Stimulated activated naive B cell treated with anti-CD40 and anti-IgM and Interleukin-4, amounts not matched to agents 10 μg/mL and 1 μg/mL and 100 μg/mL, for 72 hours (primary cell): ENCODE data around the gene NUP93.
A peak's percentile ranks its signal among the peaks of the same experiment; 100 is the strongest.

Experiments used
- ATAC-seq, 2 donors: fragments of 150-1000 bp; cut with Tn5 transposase; replicated peaks; 2 replicates each; pipeline ENCODE4 v1.10.0; 2021; ENCODE audit warnings: moderate library complexity in 1 of 2
- DNase-seq: peaks from one replicate; pipeline ENCODE4 v3.0.0; 2021
- H3K27ac Mint-ChIP-seq: one replicate; pipeline ENCODE4 v1.8.0; 2022; ENCODE audit warnings: mild to moderate bottlenecking, mixed read lengths
- H3K27me3 Mint-ChIP-seq, 2 donors: one replicate each; pipeline ENCODE4 v1.8.0; 2022; ENCODE audit warnings: mixed read lengths in 2 of 2
- H3K36me3 Mint-ChIP-seq, 2 donors: one replicate each; pipeline ENCODE4 v1.8.0; 2022; ENCODE audit warnings: mixed read lengths in 2 of 2, mild to moderate bottlenecking in 1 of 2
- H3K4me1 Mint-ChIP-seq, 2 donors: one replicate each; pipeline ENCODE4 v1.8.0; 2022; ENCODE audit warnings: mixed read lengths in 2 of 2, mild to moderate bottlenecking in 1 of 2
- H3K4me3 Mint-ChIP-seq, 2 donors: one replicate each; pipeline ENCODE4 v1.8.0; 2022; ENCODE audit warnings: mild to moderate bottlenecking in 2 of 2, mixed read lengths in 2 of 2, moderate library complexity in 1 of 2
- H3K9me3 Mint-ChIP-seq, 2 donors: one replicate each; pipeline ENCODE4 v1.8.0; 2022; ENCODE audit warnings: mixed read lengths in 2 of 2, mild to moderate bottlenecking in 1 of 2

The NUP93 gene

GRCh38 chr16:56836410-56837230 is 106.7 kb downstream of the NUP93 start:
- Mint-ChIP-seq H3K4me3 (no peak overlapping the region), H3K27ac (no peak overlapping the region), H3K4me1 (no peaks in the 10 kb centered on the region), H3K36me3 (peaks cover 35 to 79% of the 10 kb centered on the region in 2 donors), H3K9me3 (no peaks in the 10 kb centered on the region), H3K27me3 (no peaks in the 10 kb centered on the region)
- ATAC-seq = no peak
- no peak for DNase-seq

- Mint-ChIP-seq H3K4me3 (no peak overlapping the region), H3K36me3 (peaks cover 36 to 76% of the 10 kb centered on the region in 2 donors)
These were observed 108.9 kb downstream of the NUP93 start for GRCh38 chr16:56838622-56839337.

GRCh38 chr16:56841233-56841632 is 111.3 kb downstream of the NUP93 start:
- no peak for DNase-seq
- Mint-ChIP-seq H3K36me3 (peaks cover 39 to 77% of the 10 kb centered on the region in 2 donors), H3K4me3 (no peak overlapping the region)

More at GRCh38 chr16:56838622-56839337, 108.9 kb downstream of the NUP93 start:
- H3K27ac Mint-ChIP-seq = no peak overlapping the region
- no peaks in the 10 kb centered on the region for H3K9me3 Mint-ChIP-seq
- ATAC-seq (no peak), DNase-seq (no peak)
- H3K4me1 Mint-ChIP-seq = no peaks in the 10 kb centered on the region
- H3K27me3 Mint-ChIP-seq = no peaks in the 10 kb centered on the region

GRCh38 chr16:56841659-56842058 is 111.7 kb downstream of the NUP93 start:
- H3K27ac Mint-ChIP-seq = no peak overlapping the region
- DNase-seq (no peak), ATAC-seq (no peak)
- H3K27me3 Mint-ChIP-seq = no peaks in the 10 kb centered on the region
- H3K9me3 Mint-ChIP-seq = no peaks in the 10 kb centered on the region
- peaks cover 0 to under 1% of the 10 kb centered on the region in 2 donors for H3K4me1 Mint-ChIP-seq
- no peak overlapping the region for H3K4me3 Mint-ChIP-seq
- H3K36me3 Mint-ChIP-seq = peaks cover 40 to 73% of the 10 kb centered on the region in 2 donors

More at GRCh38 chr16:56841233-56841632, 111.3 kb downstream of the NUP93 start:
- H3K9me3 Mint-ChIP-seq = no peaks in the 10 kb centered on the region
- no peaks in the 10 kb centered on the region for H3K4me1 Mint-ChIP-seq
- no peak for ATAC-seq
- H3K27me3 Mint-ChIP-seq = no peaks in the 10 kb centered on the region
- H3K27ac Mint-ChIP-seq = no peak overlapping the region

DNA sequence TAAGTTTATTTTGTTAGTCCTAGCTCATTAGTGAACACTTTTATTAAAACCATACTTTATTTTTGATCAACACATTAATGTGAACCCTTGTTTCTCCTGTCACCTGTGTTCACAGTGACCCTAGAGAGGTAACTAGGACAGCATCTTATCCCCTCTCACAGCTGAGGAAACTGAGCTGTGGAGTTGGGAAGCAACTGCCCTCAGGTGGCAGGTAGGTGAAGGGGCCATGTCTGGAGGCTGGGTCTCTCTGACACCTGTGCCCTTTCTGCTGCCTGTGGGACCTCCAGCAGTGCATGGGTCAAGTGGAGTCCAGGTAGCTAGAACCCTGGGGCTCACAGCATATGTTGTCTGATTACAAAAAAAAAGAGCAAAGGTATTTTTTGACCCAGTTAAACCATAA is 112.2 kb downstream of the NUP93 start:
- Mint-ChIP-seq H3K27me3 (no peaks in the 10 kb centered on the region), H3K4me3 (no peak overlapping the region), H3K36me3 (peaks cover 40 to 72% of the 10 kb centered on the region in 2 donors), H3K27ac (no peak overlapping the region), H3K4me1 (peaks cover 2 to 6% of the 10 kb centered on the region in 2 donors), H3K9me3 (no peaks in the 10 kb centered on the region)
- ATAC-seq (no peak), DNase-seq (no peak)

- H3K36me3 Mint-ChIP-seq = peaks cover 35 to 70% of the 10 kb centered on the region in 2 donors
- peaks cover 12 to 19% of the 10 kb centered on the region in 2 donors for H3K4me1 Mint-ChIP-seq
- H3K4me3 Mint-ChIP-seq = no peak overlapping the region
- no peaks in the 10 kb centered on the region for H3K9me3 Mint-ChIP-seq
- no peak for ATAC-seq
- no peak overlapping the region for H3K27ac Mint-ChIP-seq
- no peak for DNase-seq
- no peaks in the 10 kb centered on the region for H3K27me3 Mint-ChIP-seq
These were observed 114.1 kb downstream of the NUP93 start for GRCh38 chr16:56844056-56844455.

GRCh38 chr16:56847173-56847910 is 117.4 kb downstream of the NUP93 start:
- H3K27ac Mint-ChIP-seq = peak overlapping the region; percentile 81

DNA sequence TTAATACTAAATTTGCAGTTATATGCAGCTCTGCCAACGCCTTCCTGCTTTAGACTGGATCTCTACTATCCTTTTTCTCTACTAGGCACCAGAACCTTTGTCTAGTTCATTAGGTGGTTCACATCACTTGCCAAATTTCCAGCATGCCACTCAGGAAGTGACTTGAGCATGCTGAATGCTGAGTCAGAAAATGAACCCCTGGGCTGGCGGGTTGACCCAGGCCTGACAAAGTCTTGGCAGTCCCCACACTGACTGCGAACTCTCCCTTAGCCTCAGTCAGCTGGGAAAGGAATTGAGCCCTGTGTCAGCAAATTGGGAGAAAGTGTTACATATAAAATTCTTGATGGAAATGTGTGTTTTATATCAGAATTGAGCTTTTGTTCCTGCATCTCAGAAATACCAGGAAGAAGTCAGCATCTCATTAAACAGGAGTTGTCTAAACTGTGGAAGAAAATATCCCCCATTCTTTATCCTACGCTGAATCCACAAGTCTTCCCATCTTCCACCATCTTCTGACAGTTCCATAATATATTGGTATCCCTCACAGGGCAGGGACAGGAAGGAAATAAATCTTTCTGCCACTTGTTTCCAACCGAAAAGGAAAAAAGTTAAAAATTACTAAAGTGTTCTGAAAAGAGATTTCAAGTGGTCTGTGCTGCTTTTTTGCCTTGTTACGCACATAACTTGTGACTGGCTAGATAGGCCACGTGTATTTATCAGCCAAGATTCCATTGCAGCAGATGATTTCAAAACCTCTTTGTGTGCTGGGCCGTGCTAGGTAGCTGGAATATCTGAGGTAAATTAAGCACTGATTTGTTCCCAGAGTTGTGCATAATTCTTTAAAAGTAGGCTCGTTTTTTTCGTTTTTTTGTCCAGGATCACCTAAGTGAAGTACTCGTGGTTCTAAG is 118.4 kb downstream of the NUP93 start:
- Mint-ChIP-seq H3K27ac (peak overlapping the region; percentile 5), H3K36me3 (peaks cover 16 to 32% of the 10 kb centered on the region in 2 donors), H3K27me3 (no peaks in the 10 kb centered on the region), H3K4me1 (peaks cover 14 to 28% of the 10 kb centered on the region in 2 donors), H3K9me3 (no peaks in the 10 kb centered on the region), H3K4me3 (no peak overlapping the region)
- DNase-seq (no peak), ATAC-seq (peak in 1 of 2 donors; percentile 41)

More at GRCh38 chr16:56847173-56847910, 117.4 kb downstream of the NUP93 start:
- H3K9me3 Mint-ChIP-seq = no peaks in the 10 kb centered on the region
- H3K36me3 Mint-ChIP-seq = peaks cover 16 to 40% of the 10 kb centered on the region in 2 donors
- H3K4me3 Mint-ChIP-seq = no peak overlapping the region
- DNase-seq (no peak), ATAC-seq (peak; percentile 61 to 67)
- H3K4me1 Mint-ChIP-seq = peaks cover 14 to 28% of the 10 kb centered on the region in 2 donors
- no peaks in the 10 kb centered on the region for H3K27me3 Mint-ChIP-seq

DNA sequence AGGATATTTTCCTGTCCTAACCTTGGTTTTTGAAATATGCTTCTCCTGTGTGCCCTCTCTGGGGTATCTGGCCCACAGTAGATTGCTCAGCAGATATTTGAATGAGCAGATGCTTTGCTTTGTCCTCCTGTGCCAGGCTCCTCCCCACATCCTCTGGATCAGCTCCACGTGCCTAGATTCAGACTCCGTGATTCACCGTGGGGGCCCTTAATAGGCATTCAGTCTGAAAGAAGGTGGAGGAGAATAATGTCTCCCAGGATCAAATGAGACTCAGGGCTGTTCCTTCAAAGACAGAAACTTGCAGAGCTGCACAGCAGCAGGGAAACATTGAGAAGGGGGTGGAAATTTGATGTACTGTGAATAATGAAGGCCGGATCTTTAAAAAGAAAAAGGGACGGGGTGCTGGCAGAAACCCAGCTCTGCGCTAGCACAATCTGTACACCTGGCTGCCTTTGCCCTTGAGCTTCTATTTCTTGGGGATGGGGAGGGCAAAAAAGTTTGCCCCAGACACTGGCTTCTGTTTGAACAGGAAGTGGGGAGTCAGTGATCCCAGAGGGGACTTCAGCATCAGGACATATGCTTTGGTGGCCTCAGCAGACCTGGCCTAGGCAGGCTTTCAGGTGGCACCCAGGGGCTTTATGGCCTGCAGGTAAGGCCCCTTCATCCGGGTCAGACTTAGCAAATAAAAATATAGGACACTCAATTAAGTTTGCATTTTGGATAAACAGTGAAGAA is 119.2 kb downstream of the NUP93 start:
- peak overlapping the region; percentile 71 for H3K27ac Mint-ChIP-seq
- ATAC-seq (no peak), DNase-seq (no peak)
- H3K4me1 Mint-ChIP-seq = peaks cover 14 to 28% of the 10 kb centered on the region in 2 donors
- H3K36me3 Mint-ChIP-seq = peaks cover 8 to 26% of the 10 kb centered on the region in 2 donors
- H3K27me3 Mint-ChIP-seq = no peaks in the 10 kb centered on the region
- H3K9me3 Mint-ChIP-seq = no peaks in the 10 kb centered on the region
- H3K4me3 Mint-ChIP-seq = no peak overlapping the region

- peak overlapping the region; percentile 28 for H3K27ac Mint-ChIP-seq
- ATAC-seq (no peak), DNase-seq (no peak)
- peaks cover 14 to 28% of the 10 kb centered on the region in 2 donors for H3K4me1 Mint-ChIP-seq
- peaks cover 5 to 20% of the 10 kb centered on the region in 2 donors for H3K36me3 Mint-ChIP-seq
- no peak overlapping the region for H3K4me3 Mint-ChIP-seq
- H3K27me3 Mint-ChIP-seq = no peaks in the 10 kb centered on the region
- no peaks in the 10 kb centered on the region for H3K9me3 Mint-ChIP-seq
These were observed 120.1 kb downstream of the NUP93 start for GRCh38 chr16:56849690-56850680.

GRCh38 chr16:56851671-56852400 is 121.9 kb downstream of the NUP93 start:
- Mint-ChIP-seq H3K4me1 (peaks cover 12 to 26% of the 10 kb centered on the region in 2 donors), H3K27ac (no peak overlapping the region), H3K36me3 (peaks cover 3 to 9% of the 10 kb centered on the region in 2 donors)

More at GRCh38 chr16:56851671-56852400, 121.9 kb downstream of the NUP93 start:
- DNase-seq = no peak
- ATAC-seq = no peak
- Mint-ChIP-seq H3K4me3 (no peak overlapping the region), H3K9me3 (no peaks in the 10 kb centered on the region), H3K27me3 (no peaks in the 10 kb centered on the region)
